HFF-Myc (cell line): Measurements from ENCODE around the gene ZNF480.

Source experiments
- DNase-seq: peaks from one replicate; pipeline ENCODE4 v3.0.0-alpha.2; 2011; ENCODE audit warnings: low read depth; ENCODE audit errors: extremely low read depth
- H3K4me3 ChIP-seq: replicated peaks from 2 replicates; pipeline ENCODE4 v1.5.1; 2011; ENCODE audit warnings: low read depth, mild to moderate bottlenecking, control low read depth, low read length
- TF ChIP-seq, protein P1 (sequence below): IDR thresholded peaks from 2 replicates; pipeline ENCODE4 v1.5.1; 2012; ENCODE audit warnings: mild to moderate bottlenecking, low read depth, low read length, control low read depth; ENCODE audit errors: missing control alignments

ZNF480 gene

DNA sequence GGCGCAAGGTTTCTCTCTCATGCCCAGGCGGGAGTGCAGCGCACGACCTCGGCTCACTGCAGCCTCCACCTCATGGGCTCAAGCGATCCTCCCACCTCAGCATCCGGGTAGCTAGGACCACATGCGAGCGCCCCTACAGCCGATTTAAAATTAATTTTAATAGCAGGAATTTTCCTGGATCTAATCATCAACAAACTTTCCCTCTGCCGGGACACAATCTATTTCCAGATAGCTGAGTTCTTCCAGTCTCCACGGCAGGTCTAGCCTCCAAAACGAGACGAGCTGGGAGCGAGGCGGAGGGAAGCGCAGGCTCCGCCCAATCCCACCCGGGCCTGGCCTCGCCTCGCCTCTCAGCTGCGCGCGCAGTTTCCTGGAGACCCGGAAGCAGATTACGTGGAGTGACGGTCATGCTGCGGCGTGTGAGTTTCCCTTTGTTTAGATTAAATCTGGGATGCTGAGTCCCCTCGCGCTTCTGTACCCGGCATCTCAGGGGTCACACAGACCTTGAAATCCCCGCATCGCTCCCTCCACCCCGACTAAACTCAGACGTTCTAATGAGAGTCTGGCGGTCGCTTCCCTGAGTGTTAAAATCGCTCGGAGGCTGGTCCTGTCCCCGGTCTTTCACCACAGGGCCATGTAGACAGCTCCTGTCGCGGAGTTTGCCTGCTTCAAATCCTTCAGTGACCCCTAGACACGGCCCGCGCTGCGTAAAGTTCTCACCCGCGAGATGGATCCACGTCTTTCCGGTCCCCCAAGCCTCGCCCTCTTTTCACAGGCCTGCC lies 72.8 kb downstream of the ZNF480 start, which contains the start of gene ZNF880:
TSS of gene ZNF880 (plus strand) at position 365 of the 782 bp plus-strand sequence. CDS start at position 408, 43 bp downstream.
- TF ChIP-seq, protein P1, sequence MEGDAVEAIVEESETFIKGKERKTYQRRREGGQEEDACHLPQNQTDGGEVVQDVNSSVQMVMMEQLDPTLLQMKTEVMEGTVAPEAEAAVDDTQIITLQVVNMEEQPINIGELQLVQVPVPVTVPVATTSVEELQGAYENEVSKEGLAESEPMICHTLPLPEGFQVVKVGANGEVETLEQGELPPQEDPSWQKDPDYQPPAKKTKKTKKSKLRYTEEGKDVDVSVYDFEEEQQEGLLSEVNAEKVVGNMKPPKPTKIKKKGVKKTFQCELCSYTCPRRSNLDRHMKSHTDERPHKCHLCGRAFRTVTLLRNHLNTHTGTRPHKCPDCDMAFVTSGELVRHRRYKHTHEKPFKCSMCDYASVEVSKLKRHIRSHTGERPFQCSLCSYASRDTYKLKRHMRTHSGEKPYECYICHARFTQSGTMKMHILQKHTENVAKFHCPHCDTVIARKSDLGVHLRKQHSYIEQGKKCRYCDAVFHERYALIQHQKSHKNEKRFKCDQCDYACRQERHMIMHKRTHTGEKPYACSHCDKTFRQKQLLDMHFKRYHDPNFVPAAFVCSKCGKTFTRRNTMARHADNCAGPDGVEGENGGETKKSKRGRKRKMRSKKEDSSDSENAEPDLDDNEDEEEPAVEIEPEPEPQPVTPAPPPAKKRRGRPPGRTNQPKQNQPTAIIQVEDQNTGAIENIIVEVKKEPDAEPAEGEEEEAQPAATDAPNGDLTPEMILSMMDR = no peak
- peak; percentile 46 for DNase-seq
- peak within 1 kb of the TSS; percentile 56 for H3K4me3 ChIP-seq

DNA sequence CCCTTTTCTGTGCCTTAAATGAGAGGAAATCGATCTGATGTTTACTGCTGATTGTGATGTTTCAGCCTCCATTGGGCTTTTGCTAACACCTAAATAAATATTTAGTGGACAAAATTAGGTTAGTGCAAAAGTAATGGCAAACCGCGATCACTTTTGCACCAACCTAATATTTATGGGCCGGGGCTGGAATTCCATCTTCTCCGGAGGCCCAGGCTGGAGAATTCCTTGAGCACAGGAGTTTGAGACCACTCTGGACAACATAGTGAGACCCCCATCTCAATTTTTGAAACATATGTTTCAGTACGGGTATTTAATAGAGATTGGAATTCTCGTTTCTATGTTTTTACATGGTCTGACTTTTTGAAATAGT lies 73.4 kb downstream of the ZNF480 start:
- H3K4me3 ChIP-seq = peak overlapping the region; percentile 56
- DNase-seq = no peak
- TF ChIP-seq, protein P1 = no peak
